ENCODE data around the gene MACROD2.
"Not testable (repeated sequence)": the region's sequence is repeated elsewhere in the genome, so short reads cannot be mapped to it uniquely, and the experiment has no call there.

The MACROD2 gene

DNA sequence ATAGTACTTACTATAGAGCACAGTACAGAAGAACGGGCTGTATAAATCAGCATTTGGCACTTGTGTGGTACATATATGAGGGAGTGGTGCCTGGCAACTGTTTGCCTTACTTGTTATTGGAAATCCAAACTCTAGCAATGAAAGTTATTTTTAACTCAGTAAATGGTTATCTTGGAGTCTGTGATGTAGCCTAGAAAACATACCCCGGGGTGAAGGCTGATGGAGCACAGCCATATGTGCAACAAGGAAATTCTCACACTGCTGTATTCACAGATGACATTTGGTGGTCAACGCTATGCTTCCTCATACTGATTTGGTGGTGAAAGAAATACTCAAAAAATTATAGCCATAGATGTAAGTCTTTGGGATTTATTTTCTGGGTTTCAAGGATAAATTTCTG is 1149.6 kb downstream of the MACROD2 start:
- no peak for DNase-seq

DNA sequence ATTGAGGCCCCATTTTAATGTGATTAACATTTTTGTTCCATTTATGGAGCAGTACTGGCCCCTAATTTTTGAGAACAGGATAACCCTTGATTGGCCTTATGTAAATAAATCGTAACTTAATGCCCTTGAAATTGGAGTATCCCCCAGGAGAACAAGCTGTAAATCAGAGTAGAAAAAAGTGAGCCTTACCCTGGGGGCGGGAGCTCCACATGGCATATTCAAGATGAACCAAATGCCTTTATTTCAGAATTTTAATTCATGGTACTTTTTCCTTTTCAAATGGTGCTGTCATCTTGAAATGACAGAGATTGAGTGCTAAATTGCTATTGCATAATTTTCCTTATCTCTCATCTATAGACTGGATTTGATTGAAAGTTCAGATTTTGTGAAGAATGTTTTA is 1151.6 kb downstream of the MACROD2 start:
- DNase-seq: no peak

DNA sequence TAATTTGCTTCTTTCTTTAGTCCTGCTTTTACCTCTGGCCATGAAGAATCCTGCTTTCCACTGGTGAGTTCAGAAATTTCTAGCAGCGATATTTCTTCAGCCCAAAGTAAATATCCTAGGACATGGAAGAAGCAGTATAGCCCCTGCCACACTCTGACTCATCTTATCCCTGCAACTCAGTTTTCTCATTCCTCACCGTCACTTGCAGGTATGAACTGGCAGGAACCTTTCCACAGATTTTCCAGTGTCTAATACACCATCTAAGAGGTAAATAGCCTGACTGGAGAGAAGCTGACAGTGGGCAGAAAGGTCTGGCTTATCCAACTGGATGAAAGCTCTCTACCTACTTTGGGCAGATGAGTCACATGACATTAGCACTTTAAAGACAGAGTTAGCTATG is 1158.8 kb downstream of the MACROD2 start:
- DNase-seq: no peak

DNA sequence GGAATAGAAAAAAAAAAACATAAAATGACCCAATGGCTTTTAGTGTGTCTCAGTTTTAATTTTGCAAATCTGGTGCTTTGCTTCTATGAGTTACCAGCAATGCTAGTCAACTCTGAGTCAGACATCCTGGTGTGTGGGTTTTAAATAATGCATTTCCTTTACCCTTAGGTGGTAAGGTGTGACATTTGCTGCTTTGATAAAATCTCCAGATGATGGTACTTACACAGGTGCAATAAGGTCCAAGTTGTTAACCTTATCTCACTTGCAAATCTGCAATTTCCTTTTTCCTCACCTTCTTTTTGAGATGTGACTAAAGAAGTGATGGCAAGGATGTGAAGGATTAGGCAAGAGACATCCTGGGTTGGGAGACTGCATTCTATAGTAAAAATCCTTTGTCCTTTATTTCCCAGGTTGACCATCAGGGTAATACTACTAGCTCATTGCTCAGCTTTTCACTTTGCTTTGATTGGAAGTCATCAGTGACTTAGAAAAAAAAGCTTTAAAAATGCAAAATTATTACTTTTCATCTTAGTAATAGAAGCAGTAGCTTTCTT is 1160.6 kb downstream of the MACROD2 start:
- DNase-seq: no peak

DNA sequence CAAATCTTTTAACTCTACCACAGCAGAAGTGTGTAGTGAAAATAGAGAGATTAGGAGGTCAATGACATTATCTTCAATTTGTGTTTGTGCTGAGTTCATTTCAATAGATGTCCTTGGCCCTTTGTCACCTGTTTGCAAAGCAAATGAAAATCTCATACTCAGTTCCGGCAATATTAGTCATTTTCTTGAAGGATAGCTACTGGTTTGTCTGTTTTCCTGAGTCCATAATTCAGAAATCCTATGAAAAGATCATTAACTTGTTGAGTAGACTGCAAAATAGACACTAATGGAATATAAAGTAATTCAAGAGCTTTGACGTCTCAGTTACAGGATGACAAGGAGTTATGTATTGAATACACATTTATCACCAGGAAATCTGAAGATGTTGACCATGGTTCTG is 1163.2 kb downstream of the MACROD2 start:
- DNase-seq: no peak

DNA sequence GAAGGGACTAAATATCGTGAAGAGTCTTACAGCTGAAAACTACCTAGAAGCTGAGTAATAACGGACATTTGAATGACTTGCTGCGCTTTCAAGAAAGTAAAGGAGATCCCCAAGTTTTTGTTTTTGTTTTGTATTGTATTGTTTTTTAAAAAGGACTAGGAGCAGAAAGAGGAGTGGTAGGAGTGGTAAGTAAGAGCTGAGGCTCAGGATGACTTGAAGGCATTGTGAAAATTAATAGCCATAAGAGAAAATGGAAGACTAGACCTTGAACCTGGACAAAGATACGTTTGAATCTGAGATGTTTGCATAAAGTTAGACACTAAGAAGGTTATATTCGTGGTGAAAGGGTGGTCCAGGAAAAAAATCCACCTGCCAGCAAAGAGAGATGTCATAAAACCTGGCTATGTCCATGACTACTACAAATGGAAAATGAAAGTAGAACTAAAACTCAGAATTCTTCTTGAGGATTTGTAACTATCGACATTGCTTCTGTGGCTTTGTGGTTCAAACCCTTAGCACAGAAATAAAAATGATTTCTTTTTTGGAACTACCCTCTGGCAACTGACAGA is 1166.8 kb downstream of the MACROD2 start:
- DNase-seq: no peak

DNA sequence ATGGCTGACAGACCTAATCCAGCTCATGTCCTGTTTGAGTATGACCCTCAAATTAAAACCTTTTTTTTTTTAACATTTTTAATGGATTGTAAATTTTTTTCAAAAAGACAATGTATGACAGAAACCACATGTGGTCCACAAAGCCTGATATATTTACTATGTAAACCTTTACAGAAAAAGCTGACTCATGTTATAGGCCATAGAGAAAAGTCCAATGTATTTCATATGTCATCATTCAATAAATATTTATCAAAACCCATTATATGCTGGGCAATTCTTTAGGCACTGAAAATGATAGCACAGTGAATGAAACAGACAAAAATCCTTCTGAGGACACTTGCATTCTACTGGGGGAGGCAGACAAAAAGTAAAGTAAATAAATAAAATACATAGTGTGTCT is 1168.3 kb downstream of the MACROD2 start:
- no peak for DNase-seq

DNA sequence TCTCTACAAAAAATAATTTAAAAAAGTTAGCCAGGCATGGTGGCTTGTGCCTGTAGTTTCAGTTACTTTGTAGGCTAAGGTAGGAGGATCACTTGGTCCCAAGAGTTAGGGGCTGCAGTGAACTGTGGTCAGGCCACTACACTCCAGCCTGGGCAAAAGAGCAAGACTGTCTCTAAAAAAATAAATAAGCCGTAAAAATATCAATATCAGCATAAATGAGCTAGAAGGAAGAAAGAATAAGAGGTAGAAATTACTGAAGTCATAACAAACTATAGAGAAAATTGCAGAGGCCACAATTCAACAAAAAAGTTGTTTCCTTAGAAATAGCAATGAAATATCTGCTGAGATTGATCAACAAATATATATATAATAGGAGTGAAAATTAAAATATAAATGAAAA is 1169.4 kb downstream of the MACROD2 start:
- no peak for DNase-seq

DNA sequence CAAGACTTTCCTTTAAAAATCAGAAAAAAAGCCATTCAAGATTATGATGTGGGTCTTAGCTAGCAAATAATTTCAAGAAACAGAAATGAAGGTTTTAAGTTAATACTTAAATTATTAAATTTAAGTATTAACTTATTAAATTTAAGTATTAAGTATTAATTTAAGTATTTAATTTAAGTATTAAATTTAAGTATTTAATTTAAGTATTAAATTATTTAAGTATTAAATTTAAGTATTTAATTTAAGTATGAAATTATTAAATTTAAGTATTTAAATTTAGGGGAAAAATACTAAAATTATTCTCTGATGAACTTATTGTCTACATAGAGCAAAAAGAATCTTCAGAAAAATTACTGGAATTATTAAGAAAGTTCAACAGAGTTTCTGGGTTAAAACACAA is 1171.4 kb downstream of the MACROD2 start:
- DNase-seq: no peak

DNA sequence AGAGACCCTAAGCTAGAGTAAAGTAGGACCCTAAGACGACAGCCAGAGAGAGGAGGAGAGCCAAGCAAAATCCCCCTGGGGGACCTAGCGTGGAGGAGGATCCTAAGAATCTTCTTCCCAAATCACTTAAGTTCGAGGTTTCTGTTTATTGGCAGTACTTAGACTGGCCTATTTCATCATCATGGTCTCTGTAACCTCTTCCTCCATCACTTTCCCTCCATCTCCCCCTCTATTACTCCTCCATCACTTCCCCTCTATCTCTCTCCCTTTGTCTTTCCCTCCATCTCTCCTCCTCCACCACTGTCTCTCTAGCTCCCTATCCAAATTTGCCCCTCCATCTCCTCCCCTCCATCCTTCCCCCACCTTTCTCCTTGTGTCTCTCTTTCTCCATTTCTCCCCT is 1175.7 kb downstream of the MACROD2 start:
- no peak for DNase-seq

DNA sequence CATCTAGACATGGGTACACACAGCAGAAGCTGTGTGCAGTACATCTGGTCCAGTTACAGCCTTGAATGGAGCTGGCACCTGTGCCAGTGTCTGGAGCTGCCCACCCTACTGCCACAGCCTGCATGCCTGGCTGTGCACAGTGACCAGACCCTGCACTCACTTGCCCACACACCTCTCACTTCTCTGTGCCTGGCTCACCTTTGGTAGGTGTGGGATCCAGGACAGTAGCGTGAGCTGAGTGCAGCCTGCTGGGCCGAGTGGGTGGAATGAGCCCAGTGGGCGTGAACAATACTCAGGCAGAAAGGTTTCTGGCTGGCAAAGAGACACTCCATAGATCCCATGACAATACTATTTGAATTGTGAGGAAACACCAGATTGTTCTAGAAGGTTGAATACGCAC is 1181.6 kb downstream of the MACROD2 start:
- no peak for DNase-seq

DNA sequence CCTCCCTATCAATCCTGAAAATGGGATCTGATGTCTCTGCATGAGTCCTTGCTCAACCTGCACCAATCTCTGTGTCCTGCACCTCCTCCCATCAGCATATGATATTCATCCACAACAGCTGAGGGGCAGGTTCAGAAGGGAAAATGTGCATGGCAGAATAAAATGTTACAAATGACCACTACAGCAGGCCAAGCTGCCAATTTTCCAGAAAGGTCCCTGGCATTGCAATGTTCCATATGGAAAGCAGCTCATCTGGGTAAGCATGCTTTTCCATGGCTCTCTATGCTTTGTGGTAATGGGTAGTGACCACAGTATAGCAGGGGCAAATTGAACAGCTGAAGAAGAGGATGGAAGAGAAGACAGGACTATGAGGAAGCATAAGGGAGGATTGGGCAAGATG is 1183.3 kb downstream of the MACROD2 start:
- no peak for DNase-seq

DNA sequence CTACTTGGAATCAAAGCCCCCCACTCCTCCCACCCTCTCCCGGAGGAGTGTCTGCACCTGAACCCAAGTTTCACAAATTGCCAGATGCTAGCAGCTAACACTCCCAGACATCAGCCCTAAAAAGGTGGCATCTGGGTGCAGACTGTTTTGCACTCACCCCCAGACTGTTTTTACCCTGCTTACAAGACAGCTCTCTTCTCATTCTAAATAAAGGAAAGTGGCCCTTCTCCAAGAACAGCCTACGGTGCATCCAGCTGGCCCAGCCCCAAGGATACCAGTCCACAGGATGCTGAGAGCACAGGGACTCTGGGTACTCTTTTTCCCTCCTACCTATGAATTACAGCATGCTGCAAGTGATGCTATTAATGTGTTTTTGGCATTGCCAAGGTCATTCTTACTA is 1184.1 kb downstream of the MACROD2 start:
- DNase-seq: no peak

DNA sequence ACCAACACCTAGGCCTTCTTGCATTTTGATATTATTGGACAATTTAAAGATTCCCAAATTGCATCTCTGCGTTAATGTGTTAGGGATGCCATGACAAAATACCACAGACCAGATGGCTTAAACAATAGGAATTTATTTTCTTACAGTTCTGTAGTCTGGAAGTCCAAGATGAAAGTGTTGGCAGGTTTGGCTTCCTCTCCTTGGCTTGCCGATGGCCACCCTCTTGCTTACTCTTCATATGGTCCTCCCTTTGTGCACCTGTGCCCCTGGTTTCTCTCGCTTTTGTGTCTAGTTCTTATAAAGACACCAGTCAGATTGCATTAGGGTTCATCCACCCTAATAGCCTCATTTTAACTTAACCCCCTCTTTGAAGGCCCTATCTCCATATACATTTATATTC is 1184.5 kb downstream of the MACROD2 start:
- DNase-seq: no peak

DNA sequence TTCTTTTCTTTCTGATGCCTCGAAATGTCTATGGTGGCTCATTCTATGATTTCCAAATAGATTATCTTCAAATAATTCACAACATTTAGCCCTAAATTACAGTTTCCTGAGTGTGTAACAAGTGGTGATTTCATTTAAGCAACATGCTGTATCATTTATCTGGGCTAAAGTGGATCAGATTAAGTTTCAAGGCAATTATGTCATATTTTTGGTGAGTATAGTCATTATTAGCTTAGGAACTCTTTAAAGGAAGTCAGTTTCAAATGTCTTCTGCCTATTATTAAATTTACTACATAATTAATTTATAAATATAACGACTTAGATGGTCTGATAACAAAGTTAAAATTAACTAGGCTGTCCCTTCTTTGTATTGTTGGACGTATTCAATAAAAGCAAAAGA is 1190.0 kb downstream of the MACROD2 start:
- DNase-seq: no peak

DNA sequence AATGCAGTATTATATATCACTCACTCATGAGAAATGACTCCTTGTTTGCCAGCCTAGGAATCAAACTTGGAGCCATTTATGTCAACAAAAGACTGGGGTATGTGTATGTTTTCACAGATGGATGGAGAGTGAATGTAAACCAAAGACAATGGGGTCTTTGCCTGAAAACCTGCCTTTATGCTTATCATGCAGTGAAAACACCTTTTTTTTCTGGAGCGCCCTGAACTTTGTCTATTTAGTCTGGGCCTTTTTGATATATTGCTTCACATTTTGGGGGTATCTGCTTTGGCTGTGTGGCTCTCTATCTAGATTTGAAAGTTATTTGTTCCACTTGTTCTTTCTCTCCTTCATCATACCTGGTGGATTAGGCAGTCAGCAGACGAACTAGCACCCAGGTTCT is 1190.6 kb downstream of the MACROD2 start:
- no peak for DNase-seq

DNA sequence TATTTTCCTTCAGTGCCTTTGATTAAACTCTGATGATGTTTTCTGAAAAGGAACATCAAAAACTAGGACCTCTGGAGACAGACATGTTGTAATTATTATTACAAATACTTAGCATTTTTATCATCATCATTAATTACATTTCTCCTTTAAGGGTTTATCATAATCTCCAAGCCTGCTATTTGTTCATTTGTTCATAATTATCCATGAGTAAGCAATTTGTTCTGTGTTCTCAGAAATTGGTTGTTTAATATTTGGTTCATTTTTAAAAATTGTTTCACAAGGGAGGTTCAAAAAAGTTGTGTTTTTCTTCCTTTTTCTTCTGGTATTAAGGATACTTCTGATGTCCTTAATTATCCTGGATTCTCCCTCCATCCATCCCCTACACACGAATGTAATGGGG is 1192.3 kb downstream of the MACROD2 start:
- no peak for DNase-seq

DNA sequence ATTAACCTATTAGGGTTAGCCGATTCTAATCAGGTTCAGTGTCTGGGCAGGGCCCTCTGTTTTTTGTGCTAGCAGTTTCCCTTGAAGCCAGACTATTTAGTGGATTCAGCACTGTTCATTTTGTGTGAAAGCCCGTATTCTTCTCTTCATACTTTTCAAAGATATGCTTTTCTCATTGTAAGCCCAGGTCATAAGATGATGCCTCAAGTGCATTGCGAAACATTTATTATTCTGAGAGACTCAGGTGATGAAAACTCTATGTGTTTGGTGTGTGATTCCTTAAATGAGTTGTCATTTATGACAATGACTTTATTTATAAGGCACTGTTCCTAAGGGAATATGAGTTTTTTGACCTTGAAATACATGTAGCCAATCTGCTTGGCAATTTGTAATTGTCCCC is 1193.1 kb downstream of the MACROD2 start:
- DNase-seq: no peak

DNA sequence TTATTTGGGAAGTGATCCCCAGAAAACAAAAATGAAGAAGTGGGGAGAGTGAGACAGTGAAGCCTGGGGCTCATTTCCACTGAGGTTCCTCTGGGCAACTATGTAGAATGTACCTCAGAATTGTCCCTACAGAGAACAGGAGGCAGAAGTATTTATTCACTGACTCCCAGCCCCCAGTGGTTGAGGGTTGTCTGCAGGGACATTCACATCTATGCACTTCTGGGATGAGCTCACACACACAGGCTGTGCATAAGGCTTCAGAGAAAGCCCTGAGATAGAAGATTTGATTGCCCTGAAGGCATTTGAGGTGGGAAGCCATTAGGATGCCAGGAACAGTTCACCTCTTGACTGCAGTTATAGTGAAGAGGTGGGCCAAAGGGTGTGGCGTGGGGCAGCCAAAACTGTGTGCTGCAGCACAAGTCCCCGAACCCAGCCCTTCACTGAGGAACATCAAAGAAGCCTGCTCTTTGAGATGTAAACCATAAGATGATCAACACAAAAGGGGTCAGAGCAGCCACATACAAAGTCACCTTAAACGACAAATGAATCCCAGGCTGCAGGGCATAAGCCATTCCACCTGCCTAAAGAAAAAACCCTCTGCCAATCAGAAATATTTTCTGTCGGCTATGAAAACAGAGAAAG is 1195.9 kb downstream of the MACROD2 start:
- DNase-seq: no peak

DNA sequence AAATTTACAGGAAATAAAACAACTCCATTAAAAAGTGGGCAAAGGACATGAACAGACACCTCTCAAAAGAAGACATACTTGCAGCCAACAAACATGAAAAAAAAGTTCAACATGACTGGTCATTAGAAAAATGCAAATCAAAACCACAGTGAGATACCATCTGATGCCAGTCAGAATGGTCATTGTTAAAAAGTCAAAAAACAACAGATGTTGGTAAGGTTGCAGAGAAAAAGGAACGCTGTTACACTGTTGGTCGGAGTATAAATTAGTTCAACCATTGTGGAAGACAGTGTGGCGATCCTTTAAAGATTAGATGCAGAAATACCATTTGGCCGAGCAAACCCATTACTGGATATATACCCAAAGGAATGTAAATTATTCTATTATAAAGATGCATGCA is 1200.1 kb downstream of the MACROD2 start:
- no peak for DNase-seq

DNA sequence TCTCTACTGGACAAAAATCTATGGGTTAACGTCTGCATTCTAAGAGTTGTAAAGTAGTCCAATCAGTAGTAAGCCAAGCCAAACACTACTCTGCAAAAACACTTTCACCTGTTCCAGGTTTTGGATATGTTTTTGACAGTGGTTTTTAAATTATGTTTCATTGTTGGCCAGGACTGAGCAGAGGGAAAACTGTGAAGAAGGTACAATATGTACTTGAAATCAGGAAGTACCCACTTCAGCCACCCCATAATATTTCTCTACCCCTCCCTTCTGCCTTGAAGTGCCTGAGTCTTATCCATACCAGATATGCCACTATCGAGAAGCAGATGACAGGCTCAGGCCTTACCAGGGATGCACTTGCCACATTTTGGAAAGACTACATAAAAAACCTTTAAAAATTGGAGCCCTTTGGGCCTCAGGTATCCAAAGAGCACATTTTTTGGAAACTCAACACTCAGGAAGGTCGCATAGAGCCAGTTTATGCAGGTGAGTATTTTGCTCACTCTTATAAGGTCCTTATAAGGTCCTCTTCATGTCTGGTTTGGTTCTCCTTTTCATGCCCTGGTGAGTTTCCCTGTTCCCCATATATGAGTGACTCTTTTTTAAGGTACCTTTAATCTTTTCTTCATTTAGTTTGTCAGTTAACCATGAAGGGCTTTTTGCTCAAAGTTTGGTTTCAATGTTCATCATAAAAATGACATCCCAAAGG is 1201.4 kb downstream of the MACROD2 start:
- DNase-seq: no peak

DNA sequence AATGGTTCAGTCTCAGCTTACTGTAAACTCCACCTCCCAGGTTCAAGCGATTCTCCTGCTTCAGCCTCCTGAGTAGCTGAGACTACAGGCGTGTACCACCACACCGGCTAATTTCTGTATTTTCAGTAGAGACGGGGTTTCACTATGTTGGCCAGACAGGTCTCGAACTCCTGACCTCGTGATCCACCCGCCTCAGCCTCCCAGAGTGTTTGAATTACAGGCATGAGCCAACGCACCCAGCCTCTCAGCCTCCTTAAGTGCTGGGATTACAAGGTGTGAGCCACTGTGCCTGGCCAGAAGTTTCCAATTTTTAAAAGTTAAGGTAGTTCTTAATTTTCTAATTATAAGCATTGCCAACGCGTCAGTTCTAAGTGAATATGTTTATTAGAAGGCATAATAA is 1202.7 kb downstream of the MACROD2 start:
- DNase-seq: not testable (repeated sequence)

DNA sequence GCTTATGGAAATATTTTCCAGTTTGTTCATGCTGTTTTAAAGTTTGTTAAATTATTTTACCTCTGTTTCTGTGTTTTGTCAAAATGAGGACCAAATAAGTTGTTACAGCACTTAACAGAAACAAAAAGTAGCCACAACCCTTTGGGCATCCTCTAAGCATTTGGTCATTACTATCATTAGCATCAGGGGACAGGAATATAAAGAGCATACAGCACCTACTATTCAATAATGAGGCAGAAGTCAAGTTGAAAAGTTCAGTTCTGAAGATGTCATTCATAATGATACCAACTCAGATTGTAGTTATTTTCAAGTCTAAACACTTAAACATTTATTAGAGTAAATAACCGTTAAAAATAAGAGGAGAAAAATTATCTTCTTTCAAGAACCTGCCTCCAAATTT is 1204.4 kb downstream of the MACROD2 start:
- no peak for DNase-seq

DNA sequence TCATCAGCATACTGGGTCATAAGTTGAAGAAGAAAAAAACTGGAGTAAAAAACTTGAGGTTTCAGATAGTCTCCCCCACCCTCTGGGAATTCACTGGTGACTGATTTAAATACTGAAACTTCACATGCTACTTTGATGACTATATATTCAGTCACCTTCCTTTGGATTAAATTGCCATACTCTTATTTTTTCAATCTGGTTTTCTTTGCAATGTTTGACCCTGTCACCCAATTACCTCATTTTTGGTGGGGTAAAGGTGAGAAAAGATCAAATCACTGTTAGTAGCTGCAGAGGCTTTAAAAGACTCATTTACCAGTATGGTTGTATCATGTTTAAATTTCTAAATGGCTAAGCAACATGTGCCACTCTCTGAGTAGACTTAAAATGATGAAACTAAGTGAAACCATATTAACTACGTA is 1204.8 kb downstream of the MACROD2 start:
- no peak for DNase-seq

All from stimulated activated CD8-positive, alpha-beta memory T cell treated with anti-CD3 and anti-CD28 coated beads, Interleukin-4, amount 100 ng/mL, for 48 hours (primary cell).